Measurements from ENCODE around the gene CAPN15. TPM values are rescaled to one million over a fixed set of nuclear protein-coding genes. Genes with fewer than 3 reads are reported as not detected.

CAPN15 gene
- total RNA-seq, 1 experiment from 2014 or later = 60.4 TPM

- peaks cover 13% of the 10 kb centered on the region for H3K27me3 ChIP-seq (ENCODE audit: low read length)
- no peak overlapping the region for H3K27ac ChIP-seq (ENCODE audit: low read length)
- H3K9me3 ChIP-seq (ENCODE audit: low read length) = no peaks in the 10 kb centered on the region
- ATAC-seq (no peak), DNase-seq (no peak)
- BruUV-seq (replicated peaks) = no TSS peak
- intact Hi-C loops (cut with micrococcal nuclease) = no loop called here
- H3F3A ChIP-seq (ENCODE audit: low read length, unreplicated experiment) = no peaks in the 10 kb centered on the region
- no peaks in the 10 kb centered on the region for H3K36me3 ChIP-seq (ENCODE audit: low read depth, low read length)
- no peaks in the 10 kb centered on the region for H3K79me2 ChIP-seq (ENCODE audit: low read length)
- H3K4me1 ChIP-seq (ENCODE audit: insufficient read depth, low read length) = no peaks in the 10 kb centered on the region
- no peaks in the 10 kb centered on the region for H4K20me1 ChIP-seq (ENCODE audit: low read length)
- H3K4me3 ChIP-seq (ENCODE audit: low read length) = no peak overlapping the region
- POLR2A ChIA-PET (ENCODE audit: unreplicated experiment) = no interaction called here
- H2AFZ ChIP-seq (ENCODE audit: low read length) = no peak overlapping the region
- CTCF ChIA-PET = no interaction called here
- H3K9me2 ChIP-seq (replicated peaks; ENCODE audit: low read length) = no peaks in the 10 kb centered on the region
- TF ChIP-seq EZH2 (IDR thresholded peaks at IDR 0.05; ENCODE audit: low read length, unreplicated experiment) (no peak), CTCF (conservative IDR thresholded peaks at IDR 0.05; ENCODE audit: low read depth, low read length) (no peak), EZH2phosphoT487 (IDR thresholded peaks at IDR 0.05; ENCODE audit: borderline replicate concordance, low read length) (no peak)
- H3K9ac ChIP-seq (ENCODE audit: low read length) = no peak overlapping the region
- no peak overlapping the region for H3K4me2 ChIP-seq (ENCODE audit: low read length)
Observed at GRCh38 chr16:557463-558297, 30.2 kb downstream of the CAPN15 start.

GRCh38 chr16:558298-559020 lies 30.9 kb downstream of the CAPN15 start:
- Histone ChIP-seq H3K27me3 (ENCODE audit: low read length) (peaks cover 13% of the 10 kb centered on the region), H3K4me3 (ENCODE audit: low read length) (no peak overlapping the region), H3K4me2 (ENCODE audit: low read length) (no peak overlapping the region), H3K9me2 (replicated peaks; ENCODE audit: low read length) (no peaks in the 10 kb centered on the region), H3K9ac (ENCODE audit: low read length) (no peak overlapping the region), H3K27ac (ENCODE audit: low read length) (no peak overlapping the region), H2AFZ (ENCODE audit: low read length) (no peak overlapping the region), H4K20me1 (ENCODE audit: low read length) (no peaks in the 10 kb centered on the region), H3F3A (ENCODE audit: low read length, unreplicated experiment) (no peaks in the 10 kb centered on the region), H3K4me1 (ENCODE audit: insufficient read depth, low read length) (no peaks in the 10 kb centered on the region), H3K79me2 (ENCODE audit: low read length) (no peaks in the 10 kb centered on the region), H3K36me3 (ENCODE audit: low read depth, low read length) (no peaks in the 10 kb centered on the region), H3K9me3 (ENCODE audit: low read length) (no peaks in the 10 kb centered on the region)
- POLR2A ChIA-PET (ENCODE audit: unreplicated experiment) = no interaction called here
- no peak for ATAC-seq
- no peak for DNase-seq
- intact Hi-C loops (cut with micrococcal nuclease) = no loop called here
- no TSS peak for BruUV-seq (replicated peaks)
- CTCF ChIA-PET = no interaction called here
- TF ChIP-seq CTCF (conservative IDR thresholded peaks at IDR 0.05; ENCODE audit: low read depth, low read length) = no peak
- no peak for TF ChIP-seq EZH2phosphoT487 (IDR thresholded peaks at IDR 0.05; ENCODE audit: borderline replicate concordance, low read length)
- no peak for TF ChIP-seq EZH2 (IDR thresholded peaks at IDR 0.05; ENCODE audit: low read length, unreplicated experiment)

- no peaks in the 10 kb centered on the region for H3K36me3 ChIP-seq (ENCODE audit: low read depth, low read length)
- no peaks in the 10 kb centered on the region for H3F3A ChIP-seq (ENCODE audit: low read length, unreplicated experiment)
- no peaks in the 10 kb centered on the region for H3K79me2 ChIP-seq (ENCODE audit: low read length)
- H3K4me1 ChIP-seq (ENCODE audit: insufficient read depth, low read length) = no peaks in the 10 kb centered on the region
- H3K9ac ChIP-seq (ENCODE audit: low read length) = no peak overlapping the region
- BruUV-seq (replicated peaks) = no TSS peak
- H3K27ac ChIP-seq (ENCODE audit: low read length) = no peak overlapping the region
- no peak overlapping the region for H2AFZ ChIP-seq (ENCODE audit: low read length)
- ATAC-seq (no peak), DNase-seq (no peak)
- intact Hi-C loops (cut with micrococcal nuclease) = no loop called here
- no peak overlapping the region for H3K4me3 ChIP-seq (ENCODE audit: low read length)
- ChIA-PET CTCF (no interaction called here), POLR2A (ENCODE audit: unreplicated experiment) (no interaction called here)
- no peaks in the 10 kb centered on the region for H4K20me1 ChIP-seq (ENCODE audit: low read length)
- H3K27me3 ChIP-seq (ENCODE audit: low read length) = peaks cover 13% of the 10 kb centered on the region
- H3K9me2 ChIP-seq (replicated peaks; ENCODE audit: low read length) = no peaks in the 10 kb centered on the region
- H3K9me3 ChIP-seq (ENCODE audit: low read length) = no peaks in the 10 kb centered on the region
- H3K4me2 ChIP-seq (ENCODE audit: low read length) = no peak overlapping the region
- TF ChIP-seq EZH2 (IDR thresholded peaks at IDR 0.05; ENCODE audit: low read length, unreplicated experiment) (no peak), CTCF (conservative IDR thresholded peaks at IDR 0.05; ENCODE audit: low read depth, low read length) (no peak), EZH2phosphoT487 (IDR thresholded peaks at IDR 0.05; ENCODE audit: borderline replicate concordance, low read length) (no peak)
Observed at GRCh38 chr16:559021-559380, 31.5 kb downstream of the CAPN15 start.

Measured in PC-3 (cell line).